ENCODE data around the gene KCTD5. TPM values are rescaled to one million over a fixed set of nuclear protein-coding genes. Genes with fewer than 3 reads are reported as not detected.
"Not testable (repeated sequence)": the region's sequence is repeated elsewhere in the genome, so short reads cannot be mapped to it uniquely, and the experiment has no call there.

KCTD5 gene
- polyA plus RNA-seq, 1 experiment = 34.5 TPM

- Histone ChIP-seq H3K27me3 (ENCODE audit: control insufficient read depth, insufficient read depth, low read length) (no peaks in the 10 kb centered on the region), H3K4me3 (ENCODE audit: low read depth, low read length) (peak overlapping the region; percentile 54), H3K36me3 (ENCODE audit: control insufficient read depth, insufficient read depth, low read length) (no peaks in the 10 kb centered on the region)
- CTCF ChIA-PET = interaction anchor here (0.7 kb wide), 1 partner anchor 166 kb away, joined by 3 read pairs; no protein-coding TSS in a partner anchor
- TF ChIP-seq, protein P1, sequence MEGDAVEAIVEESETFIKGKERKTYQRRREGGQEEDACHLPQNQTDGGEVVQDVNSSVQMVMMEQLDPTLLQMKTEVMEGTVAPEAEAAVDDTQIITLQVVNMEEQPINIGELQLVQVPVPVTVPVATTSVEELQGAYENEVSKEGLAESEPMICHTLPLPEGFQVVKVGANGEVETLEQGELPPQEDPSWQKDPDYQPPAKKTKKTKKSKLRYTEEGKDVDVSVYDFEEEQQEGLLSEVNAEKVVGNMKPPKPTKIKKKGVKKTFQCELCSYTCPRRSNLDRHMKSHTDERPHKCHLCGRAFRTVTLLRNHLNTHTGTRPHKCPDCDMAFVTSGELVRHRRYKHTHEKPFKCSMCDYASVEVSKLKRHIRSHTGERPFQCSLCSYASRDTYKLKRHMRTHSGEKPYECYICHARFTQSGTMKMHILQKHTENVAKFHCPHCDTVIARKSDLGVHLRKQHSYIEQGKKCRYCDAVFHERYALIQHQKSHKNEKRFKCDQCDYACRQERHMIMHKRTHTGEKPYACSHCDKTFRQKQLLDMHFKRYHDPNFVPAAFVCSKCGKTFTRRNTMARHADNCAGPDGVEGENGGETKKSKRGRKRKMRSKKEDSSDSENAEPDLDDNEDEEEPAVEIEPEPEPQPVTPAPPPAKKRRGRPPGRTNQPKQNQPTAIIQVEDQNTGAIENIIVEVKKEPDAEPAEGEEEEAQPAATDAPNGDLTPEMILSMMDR (IDR thresholded peaks at IDR 0.05; ENCODE audit: insufficient read depth, low read depth, low read length) = no peak
- POLR2A ChIA-PET = interaction anchor here (1.0 kb wide), 1 partner anchor 9 kb away, joined by 3 read pairs; the partner anchor contains the start of gene KCTD5
- peak; percentile 62 for DNase-seq (ENCODE audit: low read depth)
Observed at GRCh38 chr16:2673066-2673999, 9.0 kb upstream of the KCTD5 start.

- Histone ChIP-seq H3K4me3 (ENCODE audit: low read depth, low read length) (no peak overlapping the region), H3K27me3 (ENCODE audit: control insufficient read depth, insufficient read depth, low read length) (no peaks in the 10 kb centered on the region), H3K36me3 (ENCODE audit: control insufficient read depth, insufficient read depth, low read length) (no peaks in the 10 kb centered on the region)
- TF ChIP-seq, protein P1 (IDR thresholded peaks at IDR 0.05; ENCODE audit: insufficient read depth, low read depth, low read length) = no peak
- ChIA-PET CTCF (no interaction called here), POLR2A (no interaction called here)
- DNase-seq (ENCODE audit: low read depth) = no peak
Observed at GRCh38 chr16:2675021-2675420, 7.3 kb upstream of the KCTD5 start.

DNA sequence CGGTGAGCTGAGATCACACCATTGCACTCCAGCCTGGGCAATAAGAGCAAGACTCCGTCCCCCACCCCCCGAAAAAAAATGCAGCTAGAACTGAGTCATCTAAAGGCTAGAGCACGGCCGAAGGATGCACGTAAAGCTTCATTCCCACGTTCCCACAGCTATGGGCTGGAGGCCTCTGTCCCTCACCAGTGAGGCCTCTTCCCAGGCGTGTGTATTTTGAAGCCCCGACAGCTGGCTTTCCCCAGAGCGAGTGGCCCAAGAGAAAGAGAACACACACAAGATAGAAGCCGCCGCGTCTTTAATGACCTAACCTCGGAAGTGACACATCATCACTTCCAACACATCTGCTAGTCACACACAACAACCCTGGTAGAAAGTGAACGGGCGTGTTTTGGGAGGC, 6.6 kb upstream of the KCTD5 start:
- no peak for DNase-seq (ENCODE audit: low read depth)
- POLR2A ChIA-PET = no interaction called here
- Histone ChIP-seq H3K36me3 (ENCODE audit: control insufficient read depth, insufficient read depth, low read length) (no peaks in the 10 kb centered on the region), H3K4me3 (ENCODE audit: low read depth, low read length) (no peak overlapping the region), H3K27me3 (ENCODE audit: control insufficient read depth, insufficient read depth, low read length) (no peaks in the 10 kb centered on the region)
- TF ChIP-seq, protein P1 (IDR thresholded peaks at IDR 0.05; ENCODE audit: insufficient read depth, low read depth, low read length) = no peak
- CTCF ChIA-PET = no interaction called here

GRCh38 chr16:2676937-2677336, 5.4 kb upstream of the KCTD5 start:
- CTCF ChIA-PET; POLR2A ChIA-PET; H3K36me3 ChIP-seq (ENCODE audit: control insufficient read depth, insufficient read depth, low read length); H3K27me3 ChIP-seq (ENCODE audit: control insufficient read depth, insufficient read depth, low read length); H3K4me3 ChIP-seq (ENCODE audit: low read depth, low read length); DNase-seq (ENCODE audit: low read depth): not testable (repeated sequence)

- H3K4me3 ChIP-seq (ENCODE audit: low read depth, low read length); H3K27me3 ChIP-seq (ENCODE audit: control insufficient read depth, insufficient read depth, low read length); CTCF ChIA-PET; POLR2A ChIA-PET; DNase-seq (ENCODE audit: low read depth); H3K36me3 ChIP-seq (ENCODE audit: control insufficient read depth, insufficient read depth, low read length): not testable (repeated sequence)
Observed at GRCh38 chr16:2678206-2678965, 3.9 kb upstream of the KCTD5 start.

DNA sequence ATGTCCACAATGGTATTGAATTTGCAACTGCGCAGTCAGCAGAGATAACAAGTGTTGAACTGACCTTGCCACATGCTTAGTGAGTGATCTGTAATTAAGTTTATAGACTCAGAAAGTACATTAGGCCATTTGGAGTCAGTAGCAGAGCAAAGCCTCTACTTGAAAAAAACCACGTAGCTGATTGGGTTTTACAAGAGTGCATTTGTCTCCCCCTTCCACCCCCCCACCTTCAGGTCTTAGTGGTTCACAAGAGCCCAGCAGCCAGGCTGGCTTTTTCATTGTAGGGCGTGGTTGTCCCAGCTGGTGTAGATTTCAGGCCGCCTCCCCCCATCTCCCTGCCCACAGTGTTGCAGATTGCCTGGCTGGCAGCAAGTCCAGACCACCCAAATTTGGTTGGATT, 2.4 kb upstream of the KCTD5 start:
- H3K4me3 ChIP-seq (ENCODE audit: low read depth, low read length); H3K36me3 ChIP-seq (ENCODE audit: control insufficient read depth, insufficient read depth, low read length); POLR2A ChIA-PET; DNase-seq (ENCODE audit: low read depth); CTCF ChIA-PET; H3K27me3 ChIP-seq (ENCODE audit: control insufficient read depth, insufficient read depth, low read length): not testable (repeated sequence)

GRCh38 chr16:2680360-2680759, 2.0 kb upstream of the KCTD5 start:
- CTCF ChIA-PET; DNase-seq (ENCODE audit: low read depth); H3K36me3 ChIP-seq (ENCODE audit: control insufficient read depth, insufficient read depth, low read length); POLR2A ChIA-PET; H3K4me3 ChIP-seq (ENCODE audit: low read depth, low read length); H3K27me3 ChIP-seq (ENCODE audit: control insufficient read depth, insufficient read depth, low read length): not testable (repeated sequence)

- POLR2A ChIA-PET; H3K27me3 ChIP-seq (ENCODE audit: control insufficient read depth, insufficient read depth, low read length); DNase-seq (ENCODE audit: low read depth); H3K36me3 ChIP-seq (ENCODE audit: control insufficient read depth, insufficient read depth, low read length); CTCF ChIA-PET: not testable (repeated sequence)
- peak overlapping the region; percentile 91 for H3K4me3 ChIP-seq (ENCODE audit: low read depth, low read length)
Observed at GRCh38 chr16:2683041-2683440, 718 bp downstream of the KCTD5 start.

DNA sequence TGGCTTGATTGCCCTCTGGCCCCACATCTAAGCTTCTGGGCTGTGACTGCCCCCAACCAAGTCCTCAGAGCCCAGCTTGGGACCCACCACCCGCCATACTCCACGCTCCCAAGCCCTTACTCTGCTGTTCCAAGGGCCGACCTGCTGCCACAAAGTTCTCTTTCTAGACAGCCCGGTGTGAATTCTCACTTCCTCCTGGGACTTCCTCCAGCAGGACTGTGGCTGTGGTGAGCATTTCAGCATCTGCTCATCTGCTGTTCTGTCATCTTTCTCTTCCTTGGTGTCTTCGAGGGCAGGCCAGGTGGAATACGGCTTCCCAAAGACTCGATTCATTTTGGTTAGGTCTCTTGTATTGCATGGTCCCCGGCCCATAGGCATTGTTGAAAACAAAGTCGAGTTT, 3.8 kb downstream of the KCTD5 start:
- POLR2A ChIA-PET; H3K4me3 ChIP-seq (ENCODE audit: low read depth, low read length); H3K36me3 ChIP-seq (ENCODE audit: control insufficient read depth, insufficient read depth, low read length); CTCF ChIA-PET; DNase-seq (ENCODE audit: low read depth); H3K27me3 ChIP-seq (ENCODE audit: control insufficient read depth, insufficient read depth, low read length): not testable (repeated sequence)

Measured in BJ (cell line).